ENCODE results near the gene PPM1K.

PPM1K gene

DNA sequence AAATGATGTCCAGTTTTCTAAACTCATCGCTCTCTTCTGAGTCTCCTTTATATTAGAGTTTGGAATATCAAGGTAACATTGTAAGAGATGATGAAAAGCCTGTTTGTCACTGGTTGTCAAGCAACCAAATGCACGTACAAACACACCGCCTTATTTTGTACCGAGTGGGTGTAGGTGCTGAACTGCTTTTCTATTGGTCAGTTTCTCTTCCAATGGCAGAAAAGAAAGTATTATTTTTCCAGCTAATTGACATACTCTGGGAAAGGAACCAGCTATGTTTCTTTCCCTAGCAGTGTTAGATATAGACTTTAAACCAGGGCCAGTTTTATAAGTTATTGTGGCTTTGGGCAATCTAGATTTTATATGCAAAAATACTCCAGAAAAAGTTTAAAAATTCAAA, 6.6 kb upstream of the PPM1K start:
- TF ChIP-seq CTCF (IDR thresholded peaks at IDR 0.05; ENCODE audit: low read depth, low read length, poor library complexity, severe bottlenecking) (no peak), EZH2phosphoT487 (IDR thresholded peaks at IDR 0.05; ENCODE audit: borderline replicate concordance, low read length) (no peak)
- Histone ChIP-seq H3K27ac (ENCODE audit: low read depth, low read length) (no peak overlapping the region), H3K79me2 (ENCODE audit: control insufficient read depth, low read length) (no peaks in the 10 kb centered on the region), H4K20me1 (ENCODE audit: control insufficient read depth, insufficient read depth, low read depth, low read length) (no peaks in the 10 kb centered on the region), H3K4me3 (ENCODE audit: low read length) (no peak overlapping the region), H3K36me3 (ENCODE audit: control insufficient read depth, low read length) (no peaks in the 10 kb centered on the region), H3K4me1 (ENCODE audit: control insufficient read depth, low read length) (peaks cover 5% of the 10 kb centered on the region; the same call in 1 of the 2 replicates), H3K4me2 (ENCODE audit: low read length) (no peak overlapping the region), H3K9me3 (ENCODE audit: control insufficient read depth, insufficient read depth, low read length) (no peaks in the 10 kb centered on the region), H3F3A (ENCODE audit: control insufficient read depth, insufficient read depth) (no peaks in the 10 kb centered on the region), H3K9me2 (replicated peaks; ENCODE audit: control insufficient read depth, low read length) (no peaks in the 10 kb centered on the region), H3K27me3 (ENCODE audit: control insufficient read depth, low read length) (no peaks in the 10 kb centered on the region)

GRCh38 chr4:88286897-88287296, 2.5 kb upstream of the PPM1K start:
- Histone ChIP-seq H3K4me2 (ENCODE audit: low read length) (no peak overlapping the region), H3K36me3 (ENCODE audit: control insufficient read depth, low read length) (peaks cover 19% of the 10 kb centered on the region), H3K9me3 (ENCODE audit: control insufficient read depth, insufficient read depth, low read length) (no peaks in the 10 kb centered on the region), H3K4me1 (ENCODE audit: control insufficient read depth, low read length) (peaks cover 24% of the 10 kb centered on the region), H3K9me2 (replicated peaks; ENCODE audit: control insufficient read depth, low read length) (no peaks in the 10 kb centered on the region), H3K27ac (ENCODE audit: low read depth, low read length) (no peak overlapping the region), H4K20me1 (ENCODE audit: control insufficient read depth, insufficient read depth, low read depth, low read length) (no peaks in the 10 kb centered on the region), H3F3A (ENCODE audit: control insufficient read depth, insufficient read depth) (peaks cover 13% of the 10 kb centered on the region), H3K4me3 (ENCODE audit: low read length) (no peak overlapping the region), H3K79me2 (ENCODE audit: control insufficient read depth, low read length) (peaks cover 19% of the 10 kb centered on the region), H3K27me3 (ENCODE audit: control insufficient read depth, low read length) (no peaks in the 10 kb centered on the region)
- TF ChIP-seq EZH2phosphoT487 (IDR thresholded peaks at IDR 0.05; ENCODE audit: borderline replicate concordance, low read length): no peak

GRCh38 chr4:88285235-88285653, 883 bp upstream of the PPM1K start:
- Histone ChIP-seq H3K4me2 (ENCODE audit: low read length) (peak overlapping the region; percentile 98), H3K9me2 (replicated peaks; ENCODE audit: control insufficient read depth, low read length) (no peaks in the 10 kb centered on the region), H3K27ac (ENCODE audit: low read depth, low read length) (no peak overlapping the region; the same call in 1 of the 2 replicates), H3K4me3 (ENCODE audit: low read length) (peak overlapping the region; percentile 98), H3K79me2 (ENCODE audit: control insufficient read depth, low read length) (peaks cover 35% of the 10 kb centered on the region), H3K9me3 (ENCODE audit: control insufficient read depth, insufficient read depth, low read length) (no peaks in the 10 kb centered on the region), H3F3A (ENCODE audit: control insufficient read depth, insufficient read depth) (peaks cover 16% of the 10 kb centered on the region), H3K36me3 (ENCODE audit: control insufficient read depth, low read length) (peaks cover 24% of the 10 kb centered on the region), H4K20me1 (ENCODE audit: control insufficient read depth, insufficient read depth, low read depth, low read length) (no peaks in the 10 kb centered on the region), H3K27me3 (ENCODE audit: control insufficient read depth, low read length) (no peaks in the 10 kb centered on the region), H3K4me1 (ENCODE audit: control insufficient read depth, low read length) (peaks cover 39% of the 10 kb centered on the region)
- no peak for TF ChIP-seq CTCF (IDR thresholded peaks at IDR 0.05; ENCODE audit: low read depth, low read length, poor library complexity, severe bottlenecking)

- Histone ChIP-seq H3K36me3 (ENCODE audit: control insufficient read depth, low read length) (peaks cover 33% of the 10 kb centered on the region), H4K20me1 (ENCODE audit: control insufficient read depth, insufficient read depth, low read depth, low read length) (no peaks in the 10 kb centered on the region), H3K9me2 (replicated peaks; ENCODE audit: control insufficient read depth, low read length) (no peaks in the 10 kb centered on the region), H3K9me3 (ENCODE audit: control insufficient read depth, insufficient read depth, low read length) (no peaks in the 10 kb centered on the region), H3K4me3 (ENCODE audit: low read length) (peak overlapping the region; percentile 98), H3K79me2 (ENCODE audit: control insufficient read depth, low read length) (peaks cover 49% of the 10 kb centered on the region), H3K27me3 (ENCODE audit: control insufficient read depth, low read length) (no peaks in the 10 kb centered on the region), H3K27ac (ENCODE audit: low read depth, low read length) (peak overlapping the region; percentile 95), H3F3A (ENCODE audit: control insufficient read depth, insufficient read depth) (peaks cover 16% of the 10 kb centered on the region), H3K4me1 (ENCODE audit: control insufficient read depth, low read length) (peaks cover 53% of the 10 kb centered on the region), H3K4me2 (ENCODE audit: low read length) (peak overlapping the region; percentile 98)
- no peak for TF ChIP-seq CTCF (IDR thresholded peaks at IDR 0.05; ENCODE audit: low read depth, low read length, poor library complexity, severe bottlenecking)
- no peak for TF ChIP-seq EZH2phosphoT487 (IDR thresholded peaks at IDR 0.05; ENCODE audit: borderline replicate concordance, low read length)
Measured at GRCh38 chr4:88283661-88284438, 511 bp downstream of the PPM1K start.
